H9 (cell line): ENCODE results near the gene FAXDC2. TPM values are rescaled to one million over a fixed set of nuclear protein-coding genes. Genes with fewer than 3 reads are reported as not detected.

Experiments
- DNase-seq: peaks from one replicate; pipeline ENCODE4 v3.0.0-alpha.2; 2017
- H2AFZ ChIP-seq: one replicate; pipeline ENCODE4 v1.6.1; 2013; ENCODE audit warnings: mild to moderate bottlenecking, low read length, control low read depth, moderate library complexity
- H2AK5ac ChIP-seq: 2 replicates; pipeline ENCODE4 v1.6.1; 2013; ENCODE audit warnings: low read length, control low read depth, mixed read lengths; ENCODE audit not compliant: insufficient read length
- H2BK120ac ChIP-seq: one replicate; pipeline ENCODE4 v1.6.1; 2013; ENCODE audit warnings: low read depth, mild to moderate bottlenecking, low read length, control low read depth, inconsistent platforms; ENCODE audit not compliant: poor library complexity, severe bottlenecking
- H2BK12ac ChIP-seq: 2 replicates; pipeline ENCODE4 v1.6.1; 2013; ENCODE audit warnings: low read length, control low read depth, mixed read lengths, low read depth; ENCODE audit not compliant: insufficient read length
- H2BK15ac ChIP-seq: 2 replicates; pipeline ENCODE4 v1.6.1; 2013; ENCODE audit warnings: low read depth, low read length, control low read depth
- H2BK20ac ChIP-seq: one replicate; pipeline ENCODE4 v1.6.1; 2013; ENCODE audit warnings: low read depth, mild to moderate bottlenecking, low read length, control low read depth, inconsistent platforms; ENCODE audit not compliant: poor library complexity, severe bottlenecking
- H2BK5ac ChIP-seq: 2 replicates; pipeline ENCODE4 v1.6.1; 2013; ENCODE audit warnings: low read length, control low read depth, mixed read lengths; ENCODE audit not compliant: insufficient read length
- H3K14ac ChIP-seq: 2 replicates; pipeline ENCODE4 v1.6.1; 2013; ENCODE audit warnings: low read length, control low read depth; ENCODE audit not compliant: insufficient read depth
- H3K18ac ChIP-seq: 2 replicates; pipeline ENCODE4 v1.6.1; 2013; ENCODE audit warnings: low read depth, mild to moderate bottlenecking, mixed read lengths, low read length, control low read depth; ENCODE audit not compliant: insufficient read length
- H3K23ac ChIP-seq: 2 replicates; pipeline ENCODE4 v1.6.1; 2013; ENCODE audit warnings: low read length, control low read depth, mixed read lengths, low read depth; ENCODE audit not compliant: insufficient read length
- H3K23me2 ChIP-seq: 2 replicates; pipeline ENCODE4 v1.6.1; 2013; ENCODE audit warnings: low read depth, mild to moderate bottlenecking, mixed read lengths, low read length, control low read depth; ENCODE audit not compliant: insufficient read length, poor library complexity, severe bottlenecking
- H3K27ac ChIP-seq: 2 replicates; pipeline ENCODE4 v1.5.1; 2013; ENCODE audit warnings: low read length, control low read depth, mixed read lengths, low read depth; ENCODE audit not compliant: insufficient read length
- H3K27me3 ChIP-seq: 2 replicates; pipeline ENCODE4 v1.6.1; 2013; ENCODE audit warnings: low read length, control low read depth, inconsistent platforms; ENCODE audit not compliant: insufficient read depth
- H3K4ac ChIP-seq: 2 replicates; pipeline ENCODE4 v1.6.1; 2013; ENCODE audit warnings: low read depth, mild to moderate bottlenecking, control low read depth, inconsistent platforms, low read length, moderate library complexity
- H3K4me1 ChIP-seq: 2 replicates; pipeline ENCODE4 v1.6.1; 2013; ENCODE audit warnings: low read length, control low read depth, inconsistent platforms; ENCODE audit not compliant: insufficient read depth
- H3K4me2 ChIP-seq: 2 replicates; pipeline ENCODE4 v1.6.1; 2013; ENCODE audit warnings: low read length, control low read depth, mixed read lengths; ENCODE audit not compliant: insufficient read length, insufficient read depth
- H3K56ac ChIP-seq: 2 replicates; pipeline ENCODE4 v1.6.1; 2013; ENCODE audit warnings: low read depth, mild to moderate bottlenecking, mixed read lengths, low read length, control low read depth; ENCODE audit not compliant: insufficient read length
- H3K79me1 ChIP-seq: 2 replicates; pipeline ENCODE4 v1.6.1; 2013; ENCODE audit warnings: low read depth, mild to moderate bottlenecking, moderate library complexity, low read length, control low read depth, inconsistent platforms; ENCODE audit not compliant: insufficient read depth, poor library complexity, severe bottlenecking
- H3K79me2 ChIP-seq: 2 replicates; pipeline ENCODE4 v1.6.1; 2013; ENCODE audit warnings: low read length, control low read depth, inconsistent platforms; ENCODE audit not compliant: insufficient read depth
- H3K9ac ChIP-seq: 2 replicates; pipeline ENCODE4 v1.6.1; 2013; ENCODE audit warnings: low read length, control low read depth, mixed read lengths; ENCODE audit not compliant: insufficient read length; ENCODE audit errors: extremely low read depth
- H3K9me3 ChIP-seq: one replicate; pipeline ENCODE4 v1.6.1; 2013; ENCODE audit warnings: low read depth, low read length, inconsistent platforms; ENCODE audit not compliant: control insufficient read depth
- H3T11ph ChIP-seq: one replicate; pipeline ENCODE4 v1.6.1; 2013; ENCODE audit warnings: mild to moderate bottlenecking, low read length, control low read depth, inconsistent platforms
- H4K20me1 ChIP-seq: one replicate; pipeline ENCODE4 v1.6.1; 2013; ENCODE audit not compliant: control insufficient read depth, insufficient read length, insufficient read depth
- H4K5ac ChIP-seq: 2 replicates; pipeline ENCODE4 v1.6.1; 2013; ENCODE audit warnings: low read depth, mild to moderate bottlenecking, mixed read lengths, low read length, control low read depth; ENCODE audit not compliant: insufficient read length
- H4K8ac ChIP-seq: replicated peaks from 2 replicates; pipeline ENCODE4 v1.6.1; 2013; ENCODE audit warnings: low read length, control low read depth, mixed read lengths, low read depth; ENCODE audit not compliant: insufficient read length
- H4K91ac ChIP-seq: 2 replicates; pipeline ENCODE4 v1.6.1; 2013; ENCODE audit warnings: low read depth, mild to moderate bottlenecking, moderate library complexity, mixed read lengths, low read length, control low read depth; ENCODE audit not compliant: insufficient read length
- H3K27ac Mint-ChIP-seq, 3 experiments: 2 replicates in 2 of 3; 3 replicates in 1 of 3; pipeline ENCODE4 v1.8.0; 2020 to 2021; ENCODE audit warnings: mixed read lengths in 3 of 3, mild to moderate bottlenecking in 1 of 3, moderate library complexity in 1 of 3
- H3K27me3 Mint-ChIP-seq: 2 replicates; pipeline ENCODE4 v1.8.0; 2021; ENCODE audit warnings: low read depth, mild to moderate bottlenecking, moderate library complexity, mixed read lengths
- H3K36me3 Mint-ChIP-seq, 3 experiments: 2 replicates in 2 of 3; 3 replicates in 1 of 3; pipeline ENCODE4 v1.8.0; 2020 to 2021; ENCODE audit warnings: low read depth in 3 of 3, mixed read lengths in 3 of 3; ENCODE audit not compliant: insufficient read depth in 1 of 3
- H3K4me1 Mint-ChIP-seq, 2 experiments: 2 replicates each; pipeline ENCODE4 v1.8.0; 2020; ENCODE audit warnings: mixed read lengths in 2 of 2
- H3K4me3 Mint-ChIP-seq, 2 experiments: 2 replicates in 1 of 2; 3 replicates in 1 of 2; pipeline ENCODE4 v1.8.0; 2020 to 2021; ENCODE audit warnings: mild to moderate bottlenecking in 2 of 2, mixed read lengths in 2 of 2, moderate library complexity in 1 of 2
- H3K9me3 Mint-ChIP-seq, 2 experiments: 2 replicates in 1 of 2; 3 replicates in 1 of 2; pipeline ENCODE4 v1.8.0; 2020; ENCODE audit warnings: mild to moderate bottlenecking in 2 of 2, mixed read lengths in 2 of 2, moderate library complexity in 1 of 2
- WGBS: extraction: QIAGEN DNeasy Blood & Tissue Kit; methylation state at CpG from one replicate; pipeline ENCODE4 v1.1.7; 2013; ENCODE audit warnings: missing lambda C conversion rate, low lambda C conversion rate, mixed read lengths; ENCODE audit not compliant: insufficient read length; ENCODE audit errors: extremely low coverage; 5-methylcytosine and 5-hydroxymethylcytosine counted together
- total RNA-seq: library from RNA; stranded (reverse); gene quantifications from 2 replicates; pipeline ENCODE4 v1.2.1, GENCODE V29; 2021
- TF ChIP-seq, protein P1 (sequence below): fragments of 200-600 bp; sonication (generic); conservative IDR thresholded peaks from 3 replicates; pipeline ENCODE4 v1.8.0; 2021; ENCODE audit warnings: antibody characterized with exemption, mild to moderate bottlenecking

Gene FAXDC2
- total RNA-seq, 1 experiment from 2014 or later: 3.0 TPM

DNA sequence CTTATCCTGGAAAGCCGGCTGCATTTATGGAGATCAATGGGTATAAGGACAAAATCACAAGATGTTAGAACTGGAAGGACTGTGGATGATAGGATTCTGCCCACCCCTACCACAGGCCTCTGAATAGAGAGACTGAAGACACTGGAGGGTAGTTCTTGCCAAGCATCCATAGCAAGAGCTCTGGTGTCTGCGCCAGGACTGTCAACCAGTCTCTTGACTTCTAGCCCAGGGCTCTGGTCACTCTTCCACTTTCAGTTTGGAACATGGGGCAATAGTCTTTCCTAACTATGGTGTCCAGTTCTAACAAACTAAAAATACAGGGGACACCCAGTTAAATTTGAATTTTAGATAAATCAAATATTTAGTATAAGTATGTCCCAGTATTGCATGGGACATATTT, 71.9 kb downstream of the FAXDC2 start:
- Histone ChIP-seq H3K27me3 (no peaks in the 10 kb centered on the region), H3K27ac (no peak overlapping the region), H3K23me2 (no peaks in the 10 kb centered on the region), H3K14ac (no peak overlapping the region), H2AFZ (no peak overlapping the region), H3K9ac (no peak overlapping the region), H4K91ac (no peak overlapping the region), H2BK15ac (no peak overlapping the region), H3K79me1 (peaks cover under 1% of the 10 kb centered on the region), H3K9me3 (no peaks in the 10 kb centered on the region), H2BK12ac (no peak overlapping the region), H3K18ac (no peak overlapping the region), H3T11ph (no peak overlapping the region), H2BK120ac (no peak overlapping the region), H3K23ac (no peak overlapping the region), H3K79me2 (peaks cover 85% of the 10 kb centered on the region), H4K8ac (no peak overlapping the region), H3K4me1 (peaks cover 20% of the 10 kb centered on the region), H2BK20ac (no peak overlapping the region), H2BK5ac (no peak overlapping the region), H3K4ac (no peak overlapping the region), H3K56ac (no peak overlapping the region), H4K5ac (no peak overlapping the region), H4K20me1 (no peaks in the 10 kb centered on the region), H3K4me2 (no peak overlapping the region), H2AK5ac (no peak overlapping the region)
- Mint-ChIP-seq H3K27ac (no peak overlapping the region), H3K4me1 (peaks cover 67 to 74% of the 10 kb centered on the region in 2 experiments), H3K4me3 (no peak overlapping the region), H3K9me3 (no peaks in the 10 kb centered on the region), H3K36me3 (peaks cover 0 to 6% (median 3%) of the 10 kb centered on the region in 3 experiments; a peak in 5 of 7 replicates), H3K27me3 (no peaks in the 10 kb centered on the region)
- no peak for DNase-seq
- TF ChIP-seq, protein P1, sequence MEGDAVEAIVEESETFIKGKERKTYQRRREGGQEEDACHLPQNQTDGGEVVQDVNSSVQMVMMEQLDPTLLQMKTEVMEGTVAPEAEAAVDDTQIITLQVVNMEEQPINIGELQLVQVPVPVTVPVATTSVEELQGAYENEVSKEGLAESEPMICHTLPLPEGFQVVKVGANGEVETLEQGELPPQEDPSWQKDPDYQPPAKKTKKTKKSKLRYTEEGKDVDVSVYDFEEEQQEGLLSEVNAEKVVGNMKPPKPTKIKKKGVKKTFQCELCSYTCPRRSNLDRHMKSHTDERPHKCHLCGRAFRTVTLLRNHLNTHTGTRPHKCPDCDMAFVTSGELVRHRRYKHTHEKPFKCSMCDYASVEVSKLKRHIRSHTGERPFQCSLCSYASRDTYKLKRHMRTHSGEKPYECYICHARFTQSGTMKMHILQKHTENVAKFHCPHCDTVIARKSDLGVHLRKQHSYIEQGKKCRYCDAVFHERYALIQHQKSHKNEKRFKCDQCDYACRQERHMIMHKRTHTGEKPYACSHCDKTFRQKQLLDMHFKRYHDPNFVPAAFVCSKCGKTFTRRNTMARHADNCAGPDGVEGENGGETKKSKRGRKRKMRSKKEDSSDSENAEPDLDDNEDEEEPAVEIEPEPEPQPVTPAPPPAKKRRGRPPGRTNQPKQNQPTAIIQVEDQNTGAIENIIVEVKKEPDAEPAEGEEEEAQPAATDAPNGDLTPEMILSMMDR: no peak
- no CpG with 5 or more reads among the region's 2 CpGs for WGBS
